Ishikawa (cell line): ENCODE data around the gene DOCK3.

Experiments
- CEBPB ChIP-seq: IDR thresholded peaks from 2 replicates; pipeline ENCODE4 v1.6.1; 2012
- CREB1 ChIP-seq: IDR thresholded peaks from 2 replicates; pipeline ENCODE4 v1.6.1; 2012; ENCODE audit warnings: low read depth
- EGR1 ChIP-seq: IDR thresholded peaks from 2 replicates; pipeline ENCODE4 v1.6.1; 2012
- EP300 ChIP-seq: IDR thresholded peaks from 2 replicates; pipeline ENCODE4 v1.6.1; 2012; ENCODE audit warnings: borderline replicate concordance
- FOXM1 ChIP-seq: IDR thresholded peaks from 2 replicates; pipeline ENCODE4 v1.6.1; 2012; ENCODE audit warnings: low read depth, borderline replicate concordance
- NFIC ChIP-seq: IDR thresholded peaks from 2 replicates; pipeline ENCODE4 v1.6.1; 2012
- RAD21 ChIP-seq: IDR thresholded peaks from 2 replicates; pipeline ENCODE4 v1.6.1; 2012; ENCODE audit warnings: low read depth
- TAF1 ChIP-seq: IDR thresholded peaks from 2 replicates; pipeline ENCODE4 v1.6.1; 2012; ENCODE audit warnings: low read depth, mild to moderate bottlenecking
- TCF12 ChIP-seq: IDR thresholded peaks from 2 replicates; pipeline ENCODE4 v1.6.1; 2012; ENCODE audit warnings: low read depth
- TEAD4 ChIP-seq: IDR thresholded peaks from 2 replicates; pipeline ENCODE4 v1.6.1; 2012
- USF1 ChIP-seq: IDR thresholded peaks from 2 replicates; pipeline ENCODE4 v1.6.1; 2012
- YY1 ChIP-seq: IDR thresholded peaks from 2 replicates; pipeline ENCODE4 v1.6.1; 2012; ENCODE audit warnings: low read depth

GRCh38 chr3:51374456-51374855, 699.7 kb downstream of the DOCK3 start:
- TF ChIP-seq TCF12 (no peak), CREB1 (no peak), TEAD4 (no peak), FOXM1 (no peak), EP300 (no peak), CEBPB (no peak), RAD21 (no peak), TAF1 (no peak), YY1 (no peak), NFIC (no peak), USF1 (no peak), EGR1 (no peak)
